ENCODE measurements around the gene METTL9.

DNA sequence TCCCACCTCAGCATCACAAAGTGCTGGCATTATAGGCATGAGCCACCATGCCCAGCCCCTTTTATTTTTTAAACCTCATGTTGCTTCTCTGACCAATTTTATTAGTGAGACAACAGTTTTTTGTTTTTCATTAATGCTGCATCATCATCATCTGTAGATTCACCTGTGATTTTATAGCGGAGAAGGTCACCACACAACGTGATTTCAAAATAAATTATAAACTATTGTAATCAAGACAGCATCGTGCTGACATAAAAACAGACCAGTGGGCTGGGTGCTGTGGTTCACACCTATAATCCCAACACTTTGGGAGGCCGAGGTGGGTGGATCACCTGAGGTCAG is 28.7 kb upstream of the METTL9 start:
- TF ChIP-seq CTCF (conservative IDR thresholded peaks at IDR 0.05) (no peak), ZFX (IDR thresholded peaks at IDR 0.05) (no peak)
